ENCODE results near the gene IGF2BP2.

- TF ChIP-seq ELK4 (CRISPR knock-in tag; IDR thresholded peaks at IDR 0.05; ENCODE audit: borderline replicate concordance) = no peak
- no peak for TF ChIP-seq POLR2AphosphoS5 (IDR thresholded peaks at IDR 0.05; ENCODE audit: low read depth, low read length)
- no peak for TF ChIP-seq CTCF (CRISPR knock-in tag; IDR thresholded peaks at IDR 0.05)
Observed at GRCh38 chr3:185827595-185828344, 2.9 kb upstream of the IGF2BP2 start.
